ENCODE results near the gene RHBG.
A peak's percentile ranks its signal among the peaks of the same experiment; 100 is the strongest.

RHBG gene

GRCh38 chr1:156416993-156417392 is 48.0 kb downstream of the RHBG start:
- Histone ChIP-seq H3K4me3 (ENCODE audit: low read depth, low read length) (no peak overlapping the region), H3K27me3 (replicated peaks) (peaks cover 53% of the 10 kb centered on the region), H3K27ac (no peak overlapping the region), H3K36me3 (replicated peaks) (no peaks in the 10 kb centered on the region)
- in situ Hi-C loops (cut with HindIII; ENCODE audit: low pct_ligation_motif_present, low sequenced_read_pairs): no loop called here
- no peak for TF ChIP-seq CTCF (IDR thresholded peaks at IDR 0.05; ENCODE audit: low read depth, low read length, missing control alignments)
- no peak for DNase-seq

GRCh38 chr1:156417401-156418020 is 48.5 kb downstream of the RHBG start:
- TF ChIP-seq CTCF (IDR thresholded peaks at IDR 0.05; ENCODE audit: low read depth, low read length, missing control alignments): no peak
- no peak overlapping the region for H3K27ac ChIP-seq
- no peak overlapping the region for H3K4me3 ChIP-seq (ENCODE audit: low read depth, low read length)
- H3K27me3 ChIP-seq (replicated peaks): peaks cover 57% of the 10 kb centered on the region
- no peaks in the 10 kb centered on the region for H3K36me3 ChIP-seq (replicated peaks)
- DNase-seq: no peak
- in situ Hi-C loops (cut with HindIII; ENCODE audit: low pct_ligation_motif_present, low sequenced_read_pairs): no loop called here

GRCh38 chr1:156418416-156419070 is 49.5 kb downstream of the RHBG start:
- in situ Hi-C loops (cut with HindIII; ENCODE audit: low pct_ligation_motif_present, low sequenced_read_pairs): no loop called here
- no peak for TF ChIP-seq CTCF (IDR thresholded peaks at IDR 0.05; ENCODE audit: low read depth, low read length, missing control alignments)
- no peak overlapping the region for H3K4me3 ChIP-seq (ENCODE audit: low read depth, low read length)
- H3K27ac ChIP-seq: no peak overlapping the region
- peaks cover 66% of the 10 kb centered on the region for H3K27me3 ChIP-seq (replicated peaks)
- H3K36me3 ChIP-seq (replicated peaks): no peaks in the 10 kb centered on the region
- DNase-seq: no peak

- H3K27me3 ChIP-seq (replicated peaks): peaks cover 77% of the 10 kb centered on the region
- H3K36me3 ChIP-seq (replicated peaks): no peaks in the 10 kb centered on the region
- no peak overlapping the region for H3K4me3 ChIP-seq (ENCODE audit: low read depth, low read length)
- no peak for DNase-seq
- H3K27ac ChIP-seq: no peak overlapping the region
- TF ChIP-seq CTCF (IDR thresholded peaks at IDR 0.05; ENCODE audit: low read depth, low read length, missing control alignments): peak; percentile 54
- in situ Hi-C loops (cut with HindIII; ENCODE audit: low pct_ligation_motif_present, low sequenced_read_pairs): no loop called here
Observed at GRCh38 chr1:156419854-156420204, 50.8 kb downstream of the RHBG start.

GRCh38 chr1:156420205-156421061 is 51.4 kb downstream of the RHBG start:
- no peak overlapping the region for H3K4me3 ChIP-seq (ENCODE audit: low read depth, low read length)
- peaks cover 82% of the 10 kb centered on the region for H3K27me3 ChIP-seq (replicated peaks)
- no peak for DNase-seq

More at GRCh38 chr1:156420205-156421061, 51.4 kb downstream of the RHBG start:
- TF ChIP-seq CTCF (IDR thresholded peaks at IDR 0.05; ENCODE audit: low read depth, low read length, missing control alignments): no peak
- in situ Hi-C loops (cut with HindIII; ENCODE audit: low pct_ligation_motif_present, low sequenced_read_pairs): no loop called here
- no peaks in the 10 kb centered on the region for H3K36me3 ChIP-seq (replicated peaks)
- no peak overlapping the region for H3K27ac ChIP-seq
